ENCODE measurements around the gene DHRS11. TPM values are rescaled to one million over a fixed set of nuclear protein-coding genes. Genes with fewer than 3 reads are reported as not detected.

DHRS11 gene
- total RNA-seq = 1 to 10 TPM; 2.6 to 9.7 (median 6.3) TPM
- 2.3 TPM for total RNA-seq (2013)
- 2.3 to 14.3 (median 6.5) reads per million in 29 experiments for total RNA-seq

- Mint-ChIP-seq H3K36me3 (peaks cover 6% of the 10 kb centered on the region), H3K9me3 (no peaks in the 10 kb centered on the region), H3K4me3 (peak within 1 kb of the TSS; percentile 65 to 80 (median 79)), H3K4me1 (peaks cover 23 to 31% (median 24%) of the 10 kb centered on the region in 3 donors), H3K27ac (peak within 1 kb of the TSS; percentile 76 to 86), H3K27me3 (no peaks in the 10 kb centered on the region)
- H3K9me3 ChIP-seq = no peaks in the 10 kb centered on the region
- DNase-seq = peak; percentile 38 to 79 (median 60)
- peaks cover 2 to 21% of the 10 kb centered on the region in 2 experiments for H3K4me1 ChIP-seq (ENCODE audit: control insufficient read depth in 1 of 2, extremely low read depth in 1 of 2, insufficient read depth in 2 of 2, low read length in 2 of 2)
- CTCF ChIA-PET = interaction anchor here in 1 of 2 donors (1.4 kb wide), 1 partner anchor 10 kb away, joined by 7 read pairs; the partner anchor contains the start of gene MRM1
- POLR2A ChIA-PET = no interaction called here
- peak within 1 kb of the TSS; percentile 49 to 53 for H3K4me3 ChIP-seq (ENCODE audit: control insufficient read depth in 1 of 2, extremely low read depth in 1 of 2, low read length in 1 of 2)
- H3K27ac ChIP-seq (ENCODE audit: low read length) = peak within 1 kb of the TSS; percentile 63
- peak; percentile 92 to 96 (median 95) for ATAC-seq (replicated peaks in 1 of 4)
- H3K36me3 ChIP-seq (ENCODE audit: control insufficient read depth in 2 of 2, extremely low read depth in 1 of 2, insufficient read depth in 1 of 2, low read length in 1 of 2) = peaks cover 0 to 24% of the 10 kb centered on the region in 2 donors
- WGBS (ENCODE audit: insufficient coverage) = 4% methylated on average over 84 of the region's 87 CpGs
- H3K27me3 ChIP-seq (replicated peaks in 1 of 2; ENCODE audit: control insufficient read depth in 2 of 2, extremely low read depth in 1 of 2, insufficient read depth in 2 of 2, low read length in 1 of 2) = peaks cover 0 to 14% of the 10 kb centered on the region in 2 experiments
These were observed at the start of gene DHRS11 for GRCh38 chr17:36591434-36592315. DHRS11 (plus strand) TSS chr17:36591879; CDS start chr17:36592010, 131 bp downstream.

- ChIA-PET CTCF (no interaction called here), POLR2A (no interaction called here)
- no peak overlapping the region for H3K4me3 ChIP-seq (ENCODE audit: control insufficient read depth in 1 of 2, extremely low read depth in 1 of 2, low read length in 1 of 2)
- no peaks in the 10 kb centered on the region for H3K9me3 ChIP-seq
- peaks cover 20 to 24% (median 22%) of the 10 kb centered on the region in 3 donors for H3K4me1 Mint-ChIP-seq
- peak overlapping the region in 2 of 3 donors; percentile 28 to 96 for H3K4me3 Mint-ChIP-seq
- DNase-seq = no peak
- ATAC-seq (replicated peaks in 1 of 4) = no peak
- H3K27me3 ChIP-seq (replicated peaks in 1 of 2; ENCODE audit: control insufficient read depth in 2 of 2, extremely low read depth in 1 of 2, insufficient read depth in 2 of 2, low read length in 1 of 2) = no peaks in the 10 kb centered on the region
- WGBS (ENCODE audit: insufficient coverage) = 100% methylated on average over 8 of the region's 15 CpGs
- no peaks in the 10 kb centered on the region for H3K9me3 Mint-ChIP-seq
- no peaks in the 10 kb centered on the region for H3K27me3 Mint-ChIP-seq
- no peak overlapping the region for H3K27ac Mint-ChIP-seq
- H3K36me3 Mint-ChIP-seq = peaks cover 7% of the 10 kb centered on the region
- no peak overlapping the region for H3K27ac ChIP-seq (ENCODE audit: low read length)
- peaks cover 16 to 21% of the 10 kb centered on the region in 2 experiments for H3K4me1 ChIP-seq (ENCODE audit: control insufficient read depth in 1 of 2, extremely low read depth in 1 of 2, insufficient read depth in 2 of 2, low read length in 2 of 2)
- H3K36me3 ChIP-seq (ENCODE audit: control insufficient read depth in 2 of 2, extremely low read depth in 1 of 2, insufficient read depth in 1 of 2, low read length in 1 of 2) = peaks cover 0 to 13% of the 10 kb centered on the region in 2 donors
These were observed 48.9 kb upstream of the DHRS11 start for GRCh38 chr17:36542755-36543154.

GRCh38 chr17:36544044-36544306, 47.7 kb upstream of the DHRS11 start:
- Mint-ChIP-seq H3K4me3 (peak overlapping the region; percentile 92 to 96 (median 96)), H3K27ac (peak overlapping the region; percentile 94 to 95), H3K27me3 (no peaks in the 10 kb centered on the region), H3K4me1 (peaks cover 31 to 35% (median 32%) of the 10 kb centered on the region in 3 donors), H3K9me3 (no peaks in the 10 kb centered on the region), H3K36me3 (peaks cover 7% of the 10 kb centered on the region)
- peaks cover 0 to 13% of the 10 kb centered on the region in 2 donors for H3K36me3 ChIP-seq (ENCODE audit: control insufficient read depth in 2 of 2, extremely low read depth in 1 of 2, insufficient read depth in 1 of 2, low read length in 1 of 2)
- peak in 3 of 35 experiments; percentile 7 to 47 (median 13) for DNase-seq
- H3K4me3 ChIP-seq (ENCODE audit: control insufficient read depth in 1 of 2, extremely low read depth in 1 of 2, low read length in 1 of 2) = peak overlapping the region; percentile 46 to 82
- H3K27ac ChIP-seq (ENCODE audit: low read length) = peak overlapping the region; percentile 88
- no peaks in the 10 kb centered on the region for H3K9me3 ChIP-seq
- ChIA-PET POLR2A (no interaction called here), CTCF (interaction anchor here in 1 of 2 donors (1.0 kb wide), 1 partner anchor 9 kb away, joined by 4 read pairs; no protein-coding TSS in a partner anchor)
- no peak for ATAC-seq (replicated peaks in 1 of 4)
- no peaks in the 10 kb centered on the region for H3K27me3 ChIP-seq (replicated peaks in 1 of 2; ENCODE audit: control insufficient read depth in 2 of 2, extremely low read depth in 1 of 2, insufficient read depth in 2 of 2, low read length in 1 of 2)
- 0% methylated on average over 10 of the region's 10 CpGs for WGBS (ENCODE audit: insufficient coverage)
- H3K4me1 ChIP-seq (ENCODE audit: control insufficient read depth in 1 of 2, extremely low read depth in 1 of 2, insufficient read depth in 2 of 2, low read length in 2 of 2) = peaks cover 19 to 29% of the 10 kb centered on the region in 2 experiments

DNA sequence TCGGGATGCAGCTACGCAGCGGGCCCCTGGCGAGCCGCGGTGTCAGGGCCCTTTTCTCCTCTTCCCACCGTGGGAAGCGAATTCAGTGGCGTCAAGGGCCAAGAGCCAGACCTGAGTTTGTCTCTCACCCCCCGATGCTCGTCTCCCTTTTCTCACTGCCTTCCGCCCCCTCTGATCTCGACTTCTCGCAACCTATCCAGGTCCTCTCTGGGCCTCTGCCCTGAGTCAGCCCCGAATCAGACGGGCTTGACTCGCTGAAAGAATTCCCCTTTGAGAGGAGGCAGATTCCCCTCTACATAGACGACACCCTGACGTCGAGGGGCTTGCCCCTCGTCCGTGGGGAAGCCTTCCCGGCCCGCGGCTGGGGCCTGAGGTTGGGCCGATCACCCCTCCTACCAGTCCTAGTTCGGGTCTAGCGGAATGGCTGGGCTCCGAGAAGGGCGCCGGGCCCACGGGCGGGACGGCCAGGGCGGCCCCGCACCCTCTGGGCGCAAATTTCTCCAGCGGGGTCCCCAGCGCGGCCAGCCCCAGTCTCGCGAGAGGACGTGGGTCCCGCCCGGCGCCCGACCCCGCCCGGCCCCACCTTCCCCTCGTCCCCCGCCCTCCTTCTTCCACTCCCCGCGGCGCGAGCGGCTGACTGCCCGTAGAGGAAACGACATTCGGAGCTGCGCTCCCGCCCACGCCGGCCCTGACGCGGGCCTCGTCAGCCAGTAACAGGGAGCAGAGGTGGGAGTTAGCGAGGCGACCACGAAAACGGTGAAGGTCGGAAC, 47.2 kb upstream of the DHRS11 start, which contains the start of gene GGNBP2:
TSS of gene GGNBP2 (plus strand) at position 613 of the 770 bp plus-strand sequence. CDS start 806 bp downstream, outside the sequence.
- H3K36me3 Mint-ChIP-seq = peaks cover 7% of the 10 kb centered on the region
- H3K27ac ChIP-seq (ENCODE audit: low read length) = peak within 1 kb of the TSS; percentile 88
- peak within 1 kb of the TSS; percentile 92 to 96 (median 96) for H3K4me3 Mint-ChIP-seq
- ATAC-seq (replicated peaks in 1 of 4) (peak; percentile 74 to 77 (median 76)), DNase-seq (peak; percentile 80 to 97 (median 91))
- CTCF ChIA-PET = interaction anchor here (0.6 to 1.0 kb wide), 5 partner anchors 9 to 959 kb away, joined by 3 to 5 read pairs (median 3); no protein-coding TSS in a partner anchor
- H3K27ac Mint-ChIP-seq = peak within 1 kb of the TSS; percentile 95 to 96
- H3K4me1 Mint-ChIP-seq = peaks cover 33 to 38% (median 36%) of the 10 kb centered on the region in 3 donors
- H3K27me3 Mint-ChIP-seq = no peaks in the 10 kb centered on the region
- no peaks in the 10 kb centered on the region for H3K9me3 ChIP-seq
- H3K4me3 ChIP-seq (ENCODE audit: control insufficient read depth in 1 of 2, extremely low read depth in 1 of 2, low read length in 1 of 2) = peak within 1 kb of the TSS; percentile 82 to 89
- no peaks in the 10 kb centered on the region for H3K27me3 ChIP-seq (replicated peaks in 1 of 2; ENCODE audit: control insufficient read depth in 2 of 2, extremely low read depth in 1 of 2, insufficient read depth in 2 of 2, low read length in 1 of 2)
- no peaks in the 10 kb centered on the region for H3K9me3 Mint-ChIP-seq
- POLR2A ChIA-PET = interaction anchor here in 1 of 2 donors (2.1 kb wide), 1 partner anchor 9 kb away, joined by 11 read pairs; the partner anchor contains the start of genes MYO19 and PIGW
- H3K36me3 ChIP-seq (ENCODE audit: control insufficient read depth in 2 of 2, extremely low read depth in 1 of 2, insufficient read depth in 1 of 2, low read length in 1 of 2) = peaks cover 0 to 10% of the 10 kb centered on the region in 2 donors
- WGBS (ENCODE audit: insufficient coverage) = 0% methylated on average over 66 of the region's 71 CpGs
- H3K4me1 ChIP-seq (ENCODE audit: control insufficient read depth in 1 of 2, extremely low read depth in 1 of 2, insufficient read depth in 2 of 2, low read length in 2 of 2) = peaks cover 19 to 29% of the 10 kb centered on the region in 2 experiments

DNA sequence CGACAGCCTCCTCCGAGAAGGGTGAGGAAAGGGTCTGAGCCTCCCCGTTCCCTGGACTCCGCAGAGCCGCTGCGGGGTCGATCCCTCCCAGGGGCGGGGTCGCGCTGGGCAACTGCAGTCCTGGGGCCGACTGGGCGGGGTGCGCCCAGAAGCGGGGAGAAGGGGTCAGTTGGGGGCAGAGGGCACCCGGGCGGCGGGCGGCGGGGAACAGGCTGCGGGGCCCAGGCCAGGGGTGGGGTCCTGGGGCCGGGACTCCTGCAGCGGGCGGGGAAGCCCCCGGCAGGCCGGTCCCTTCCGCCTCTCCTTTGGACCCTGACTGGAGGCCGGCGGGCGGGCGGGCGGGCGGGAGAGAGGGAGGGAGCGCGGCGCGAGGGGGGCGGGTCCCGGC, 46.6 kb upstream of the DHRS11 start:
- Mint-ChIP-seq H3K36me3 (peaks cover 4% of the 10 kb centered on the region), H3K27ac (peak overlapping the region; percentile 93 to 96), H3K4me3 (peak overlapping the region; percentile 92 to 96 (median 96)), H3K27me3 (no peaks in the 10 kb centered on the region), H3K4me1 (peaks cover 38 to 44% (median 41%) of the 10 kb centered on the region in 3 donors), H3K9me3 (no peaks in the 10 kb centered on the region)
- H3K27ac ChIP-seq (ENCODE audit: low read length) = peak overlapping the region; percentile 88
- H3K4me3 ChIP-seq (ENCODE audit: control insufficient read depth in 1 of 2, extremely low read depth in 1 of 2, low read length in 1 of 2) = peak overlapping the region; percentile 46 to 82
- ChIA-PET CTCF (interaction anchor here (0.6 to 1.0 kb wide), 6 partner anchors 11 to 959 kb away, joined by 3 to 5 read pairs (median 3); partner anchors contain the start of gene MRM1 (in 1 of the 2)), POLR2A (interaction anchor here in 1 of 2 donors (2.1 kb wide), 1 partner anchor 10 kb away, joined by 11 read pairs; the partner anchor contains the start of genes MYO19 and PIGW)
- H3K36me3 ChIP-seq (ENCODE audit: control insufficient read depth in 2 of 2, extremely low read depth in 1 of 2, insufficient read depth in 1 of 2, low read length in 1 of 2) = peaks cover 0 to 5% of the 10 kb centered on the region in 2 donors
- peak in 3 of 4 experiments; percentile 20 to 36 (median 28) for ATAC-seq (replicated peaks in 1 of 4)
- no peak for DNase-seq
- H3K9me3 ChIP-seq = no peaks in the 10 kb centered on the region
- no peaks in the 10 kb centered on the region for H3K27me3 ChIP-seq (replicated peaks in 1 of 2; ENCODE audit: control insufficient read depth in 2 of 2, extremely low read depth in 1 of 2, insufficient read depth in 2 of 2, low read length in 1 of 2)
- peaks cover 23 to 33% of the 10 kb centered on the region in 2 experiments for H3K4me1 ChIP-seq (ENCODE audit: control insufficient read depth in 1 of 2, extremely low read depth in 1 of 2, insufficient read depth in 2 of 2, low read length in 2 of 2)
- 0% methylated on average over 10 of the region's 38 CpGs for WGBS (ENCODE audit: insufficient coverage)

All from T-cell (primary cell).